A549 treated with Mapracorat at 1 μM for 4 hours (cell line): Measurements from ENCODE around the gene RPS4Y1. TPM values are rescaled to one million over a fixed set of nuclear protein-coding genes. Genes with fewer than 3 reads are reported as not detected.

Experiments used
- total RNA-seq: library from RNA; stranded (reverse); fragments of 200-300 nt; extraction: Qiagen RNA extraction; gene quantifications from 5 replicates; pipeline ENCODE4 v1.2.3, GENCODE V29; 2022

The RPS4Y1 gene
- total RNA-seq = 288 to 298 TPM (median 290 TPM) in 5 replicates

DNA sequence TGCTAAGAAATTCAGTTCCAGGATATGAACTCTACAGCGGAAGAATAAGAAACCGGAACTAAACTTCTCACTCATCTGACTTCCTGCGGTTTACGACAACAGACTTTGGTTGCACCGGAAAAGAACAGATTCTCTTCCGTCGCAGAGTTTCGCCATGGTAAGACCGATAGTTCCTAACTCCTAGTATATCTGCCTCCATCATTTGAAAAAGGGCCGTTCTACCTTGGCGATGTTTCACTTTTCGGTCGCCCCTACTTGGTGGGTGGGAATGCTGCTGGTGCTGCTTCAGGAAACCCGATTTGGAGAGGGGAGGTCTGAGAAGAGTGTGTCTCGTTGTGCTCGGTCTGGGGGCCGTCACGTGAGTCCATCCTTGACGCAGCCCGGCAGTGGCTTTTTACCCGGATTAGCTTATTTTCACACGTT, at the start of gene RPS4Y1:
Gene RPS4Y1, plus strand, starts transcription at position 132 of the 423 bp plus-strand sequence. Its CDS starts 23 bp downstream, at position 155.

Other genes starting within 250 kb of the RPS4Y1 start
- gene SRY, start 53.9 kb upstream of the RPS4Y1 start, total RNA-seq = not detected in 5 replicates
- gene ZFY, start 93.8 kb downstream of the RPS4Y1 start, total RNA-seq = 2.5 to 6.8 TPM (median 3.9 TPM) in 5 replicates